ENCODE data around the gene MAPK6. TPM values are rescaled to one million over a fixed set of nuclear protein-coding genes. Genes with fewer than 3 reads are reported as not detected.

MAPK6 gene
- total and polyA plus RNA-seq, 9 of the 15 experiments (the other 6 are each of a cell fraction or from before 2014, with no cell fraction given), result 28.5 to 97.1 (median 74.0) TPM

DNA sequence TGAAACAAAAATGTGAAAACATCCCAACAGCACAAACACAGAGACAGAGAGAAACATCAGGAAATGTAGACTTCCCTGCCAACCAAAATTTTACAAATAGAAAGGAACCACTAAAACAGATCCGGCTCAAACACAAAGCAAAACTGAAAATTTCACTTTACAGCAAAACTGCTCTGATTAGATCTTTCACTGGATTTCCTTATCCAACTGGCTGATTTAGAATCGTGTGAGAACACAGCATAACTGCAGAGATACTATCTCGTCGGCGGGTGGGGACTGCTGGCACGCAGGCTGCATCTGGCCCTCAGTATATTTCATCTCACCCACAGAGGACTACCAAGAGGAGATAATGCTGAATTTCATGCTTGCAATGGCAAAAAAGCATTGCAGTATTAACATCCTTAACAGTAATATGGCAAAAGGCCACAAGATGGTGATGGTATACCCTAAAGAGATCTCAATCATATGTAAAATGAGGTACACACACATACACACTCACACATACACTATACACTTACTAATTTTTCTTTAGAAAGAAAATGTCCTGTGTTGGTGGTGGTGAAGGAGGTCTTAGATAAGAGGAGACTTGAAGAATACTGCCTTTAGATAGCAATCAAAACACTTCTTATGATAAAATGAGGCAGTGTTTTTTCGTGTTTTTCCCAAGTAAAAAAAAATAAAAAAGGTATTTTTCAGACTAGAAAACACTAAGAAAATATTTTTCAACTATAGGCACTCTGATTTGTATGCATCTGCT lies 36.8 kb upstream of the MAPK6 start (continued):
- no peak for TF ChIP-seq FOXA3 (CRISPR knock-in tag; conservative IDR thresholded peaks at IDR 0.05 in 1 of 2, IDR thresholded peaks at IDR 0.05 in 1 of 2)
- no peak for TF ChIP-seq POLR2AphosphoS5 (IDR thresholded peaks at IDR 0.05; ENCODE audit: control insufficient read depth, insufficient read depth, low read depth, low read length)
- TF ChIP-seq, protein P1, sequence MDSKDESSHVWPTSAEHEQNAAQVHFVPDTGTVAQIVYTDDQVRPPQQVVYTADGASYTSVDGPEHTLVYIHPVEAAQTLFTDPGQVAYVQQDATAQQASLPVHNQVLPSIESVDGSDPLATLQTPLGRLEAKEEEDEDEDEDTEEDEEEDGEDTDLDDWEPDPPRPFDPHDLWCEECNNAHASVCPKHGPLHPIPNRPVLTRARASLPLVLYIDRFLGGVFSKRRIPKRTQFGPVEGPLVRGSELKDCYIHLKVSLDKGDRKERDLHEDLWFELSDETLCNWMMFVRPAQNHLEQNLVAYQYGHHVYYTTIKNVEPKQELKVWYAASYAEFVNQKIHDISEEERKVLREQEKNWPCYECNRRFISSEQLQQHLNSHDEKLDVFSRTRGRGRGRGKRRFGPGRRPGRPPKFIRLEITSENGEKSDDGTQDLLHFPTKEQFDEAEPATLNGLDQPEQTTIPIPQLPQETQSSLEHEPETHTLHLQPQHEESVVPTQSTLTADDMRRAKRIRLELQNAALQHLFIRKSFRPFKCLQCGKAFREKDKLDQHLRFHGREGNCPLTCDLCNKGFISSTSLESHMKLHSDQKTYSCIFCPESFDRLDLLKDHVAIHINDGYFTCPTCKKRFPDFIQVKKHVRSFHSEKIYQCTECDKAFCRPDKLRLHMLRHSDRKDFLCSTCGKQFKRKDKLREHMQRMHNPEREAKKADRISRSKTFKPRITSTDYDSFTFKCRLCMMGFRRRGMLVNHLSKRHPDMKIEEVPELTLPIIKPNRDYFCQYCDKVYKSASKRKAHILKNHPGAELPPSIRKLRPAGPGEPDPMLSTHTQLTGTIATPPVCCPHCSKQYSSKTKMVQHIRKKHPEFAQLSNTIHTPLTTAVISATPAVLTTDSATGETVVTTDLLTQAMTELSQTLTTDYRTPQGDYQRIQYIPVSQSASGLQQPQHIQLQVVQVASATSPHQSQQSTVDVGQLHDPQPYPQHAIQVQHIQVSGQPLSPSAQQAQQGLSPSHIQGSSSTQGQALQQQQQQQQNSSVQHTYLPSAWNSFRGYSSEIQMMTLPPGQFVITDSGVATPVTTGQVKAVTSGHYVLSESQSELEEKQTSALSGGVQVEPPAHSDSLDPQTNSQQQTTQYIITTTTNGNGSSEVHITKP (IDR thresholded peaks at IDR 0.05; ENCODE audit: partially characterized antibody), result peak; percentile 15
- no peak for TF ChIP-seq SIRT6 (IDR thresholded peaks at IDR 0.05; ENCODE audit: low read depth, low read length)
- TF ChIP-seq, protein P2, sequence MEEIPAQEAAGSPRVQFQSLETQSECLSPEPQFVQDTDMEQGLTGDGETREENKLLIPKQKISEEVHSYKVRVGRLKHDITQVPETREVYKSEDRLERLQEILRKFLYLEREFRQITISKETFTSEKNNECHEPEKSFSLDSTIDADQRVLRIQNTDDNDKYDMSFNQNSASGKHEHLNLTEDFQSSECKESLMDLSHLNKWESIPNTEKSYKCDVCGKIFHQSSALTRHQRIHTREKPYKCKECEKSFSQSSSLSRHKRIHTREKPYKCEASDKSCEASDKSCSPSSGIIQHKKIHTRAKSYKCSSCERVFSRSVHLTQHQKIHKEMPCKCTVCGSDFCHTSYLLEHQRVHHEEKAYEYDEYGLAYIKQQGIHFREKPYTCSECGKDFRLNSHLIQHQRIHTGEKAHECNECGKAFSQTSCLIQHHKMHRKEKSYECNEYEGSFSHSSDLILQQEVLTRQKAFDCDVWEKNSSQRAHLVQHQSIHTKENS (CRISPR knock-in tag; IDR thresholded peaks at IDR 0.05), result no peak
- TF ChIP-seq, protein P3, sequence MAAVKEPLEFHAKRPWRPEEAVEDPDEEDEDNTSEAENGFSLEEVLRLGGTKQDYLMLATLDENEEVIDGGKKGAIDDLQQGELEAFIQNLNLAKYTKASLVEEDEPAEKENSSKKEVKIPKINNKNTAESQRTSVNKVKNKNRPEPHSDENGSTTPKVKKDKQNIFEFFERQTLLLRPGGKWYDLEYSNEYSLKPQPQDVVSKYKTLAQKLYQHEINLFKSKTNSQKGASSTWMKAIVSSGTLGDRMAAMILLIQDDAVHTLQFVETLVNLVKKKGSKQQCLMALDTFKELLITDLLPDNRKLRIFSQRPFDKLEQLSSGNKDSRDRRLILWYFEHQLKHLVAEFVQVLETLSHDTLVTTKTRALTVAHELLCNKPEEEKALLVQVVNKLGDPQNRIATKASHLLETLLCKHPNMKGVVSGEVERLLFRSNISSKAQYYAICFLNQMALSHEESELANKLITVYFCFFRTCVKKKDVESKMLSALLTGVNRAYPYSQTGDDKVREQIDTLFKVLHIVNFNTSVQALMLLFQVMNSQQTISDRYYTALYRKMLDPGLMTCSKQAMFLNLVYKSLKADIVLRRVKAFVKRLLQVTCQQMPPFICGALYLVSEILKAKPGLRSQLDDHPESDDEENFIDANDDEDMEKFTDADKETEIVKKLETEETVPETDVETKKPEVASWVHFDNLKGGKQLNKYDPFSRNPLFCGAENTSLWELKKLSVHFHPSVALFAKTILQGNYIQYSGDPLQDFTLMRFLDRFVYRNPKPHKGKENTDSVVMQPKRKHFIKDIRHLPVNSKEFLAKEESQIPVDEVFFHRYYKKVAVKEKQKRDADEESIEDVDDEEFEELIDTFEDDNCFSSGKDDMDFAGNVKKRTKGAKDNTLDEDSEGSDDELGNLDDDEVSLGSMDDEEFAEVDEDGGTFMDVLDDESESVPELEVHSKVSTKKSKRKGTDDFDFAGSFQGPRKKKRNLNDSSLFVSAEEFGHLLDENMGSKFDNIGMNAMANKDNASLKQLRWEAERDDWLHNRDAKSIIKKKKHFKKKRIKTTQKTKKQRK (IDR thresholded peaks at IDR 0.05; ENCODE audit: borderline replicate concordance, low read depth, low read length), result no peak
- 0 out of 2 replicates have a peak, but pooled peaks have one; percentile 23 for TF ChIP-seq ZNF197 (CRISPR knock-in tag; IDR thresholded peaks at IDR 0.05; ENCODE audit: low read depth)
- TF ChIP-seq ZKSCAN8 (CRISPR knock-in tag; IDR thresholded peaks at IDR 0.05), result peak; percentile 27; the same call in 1 of the 2 replicates
- TF ChIP-seq, protein P4, sequence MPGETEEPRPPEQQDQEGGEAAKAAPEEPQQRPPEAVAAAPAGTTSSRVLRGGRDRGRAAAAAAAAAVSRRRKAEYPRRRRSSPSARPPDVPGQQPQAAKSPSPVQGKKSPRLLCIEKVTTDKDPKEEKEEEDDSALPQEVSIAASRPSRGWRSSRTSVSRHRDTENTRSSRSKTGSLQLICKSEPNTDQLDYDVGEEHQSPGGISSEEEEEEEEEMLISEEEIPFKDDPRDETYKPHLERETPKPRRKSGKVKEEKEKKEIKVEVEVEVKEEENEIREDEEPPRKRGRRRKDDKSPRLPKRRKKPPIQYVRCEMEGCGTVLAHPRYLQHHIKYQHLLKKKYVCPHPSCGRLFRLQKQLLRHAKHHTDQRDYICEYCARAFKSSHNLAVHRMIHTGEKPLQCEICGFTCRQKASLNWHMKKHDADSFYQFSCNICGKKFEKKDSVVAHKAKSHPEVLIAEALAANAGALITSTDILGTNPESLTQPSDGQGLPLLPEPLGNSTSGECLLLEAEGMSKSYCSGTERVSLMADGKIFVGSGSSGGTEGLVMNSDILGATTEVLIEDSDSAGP (CRISPR knock-in tag; IDR thresholded peaks at IDR 0.05), result no peak
- TF ChIP-seq POLR3G (IDR thresholded peaks at IDR 0.05; ENCODE audit: extremely low read depth, insufficient read length, insufficient replicate concordance), result no peak
- TF ChIP-seq FOXK2 (conservative IDR thresholded peaks at IDR 0.05 in 1 of 2, IDR thresholded peaks at IDR 0.05 in 1 of 2; ENCODE audit: low read depth in 2 of 2), result 0 out of 4 replicates have a peak, but pooled peaks of 1 of the 2 experiments have one; percentile 33
- TF ChIP-seq NFE2L1 (tag; IDR thresholded peaks at IDR 0.05; ENCODE audit: borderline replicate concordance, low read depth), result no peak
- no peak for TF ChIP-seq ZNF274 (IDR thresholded peaks at IDR 0.05; ENCODE audit: borderline replicate concordance, low read depth, low read length)
- TF ChIP-seq SMARCC2 (IDR thresholded peaks at IDR 0.05; ENCODE audit: low read depth), result peak; percentile 55
- TF ChIP-seq HDAC2 (IDR thresholded peaks at IDR 0.05), result 0 out of 2 replicates have a peak, but pooled peaks have one; percentile 32
- TF ChIP-seq ARID1B (IDR thresholded peaks at IDR 0.05), result peak; percentile 64; the same call in 1 of the 2 replicates

Measured in K562 (cell line).